HG03196 (cell line): ENCODE data around the gene METTL27.
"Not testable (repeated sequence)": the region's sequence is repeated elsewhere in the genome, so short reads cannot be mapped to it uniquely, and the experiment has no call there.

ENCODE experiments used
- ATAC-seq: cut with Tn5 transposase; IDR thresholded peaks from one replicate; pipeline ENCODE4 v1.9.1; 2021; ENCODE audit not compliant: unreplicated experiment

The METTL27 gene

DNA sequence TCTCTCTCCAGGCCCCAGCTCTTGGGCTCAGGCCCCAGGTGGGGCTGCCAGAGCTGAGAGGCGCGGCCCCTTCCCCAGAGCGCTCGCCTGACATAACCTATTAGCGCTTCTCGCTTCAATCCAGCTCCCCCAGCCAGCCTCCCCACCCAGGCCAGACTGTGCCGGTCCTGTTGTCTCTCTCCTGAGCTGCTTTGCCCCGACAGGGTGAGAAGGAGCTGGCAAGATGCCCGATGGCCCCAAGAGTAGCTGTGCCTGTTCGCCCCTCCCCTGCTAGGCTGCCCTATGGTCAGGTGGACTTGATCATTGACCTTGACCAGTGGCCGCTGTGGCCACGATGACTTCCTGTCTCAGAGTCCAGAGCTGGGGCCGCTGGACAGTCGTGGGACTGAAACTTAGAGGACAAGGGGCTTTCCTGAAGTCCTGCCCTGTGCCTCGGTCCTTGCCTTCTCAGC is 27.8 kb upstream of the METTL27 start:
- ATAC-seq: no peak

GRCh38 chr7:73869011-73869798 is 26.9 kb upstream of the METTL27 start:
- ATAC-seq: no peak

GRCh38 chr7:73866446-73866767 is 24.1 kb upstream of the METTL27 start:
- no peak for ATAC-seq

- ATAC-seq: no peak
These were observed 23.6 kb upstream of the METTL27 start for GRCh38 chr7:73865738-73866445.

DNA sequence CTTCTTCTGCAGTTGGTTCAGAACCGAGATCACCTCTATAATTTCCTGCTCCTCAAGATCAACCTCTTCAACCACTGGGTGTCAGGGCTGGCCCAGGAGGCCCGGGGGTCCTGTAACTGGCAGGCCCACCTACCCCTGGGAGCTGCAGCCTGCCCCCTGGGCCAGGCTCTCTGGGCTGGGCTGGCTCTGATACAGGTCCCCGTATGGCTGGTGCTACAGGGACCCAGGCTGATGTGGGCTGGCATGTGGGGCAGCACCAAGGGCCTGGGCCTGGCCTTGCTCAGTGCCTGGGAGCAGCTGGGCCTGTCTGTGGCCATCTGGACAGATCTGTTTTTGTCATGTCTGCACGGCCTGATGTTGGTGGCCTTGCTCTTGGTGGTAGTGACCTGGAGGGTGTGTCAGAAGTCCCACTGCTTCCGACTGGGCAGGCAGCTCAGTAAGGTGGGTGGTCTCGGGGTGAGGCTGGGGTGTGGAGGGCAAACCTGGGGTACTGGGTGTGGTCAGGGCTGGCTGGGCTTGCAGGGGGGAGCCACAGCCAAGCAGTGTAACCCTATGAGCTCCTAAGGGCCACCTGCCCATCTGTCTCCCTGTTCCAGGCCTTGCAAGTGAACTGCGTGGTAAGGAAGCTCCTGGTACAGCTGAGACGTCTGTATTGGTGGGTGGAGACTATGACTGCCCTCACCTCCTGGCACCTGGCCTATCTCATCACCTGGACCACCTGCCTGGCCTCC is 22.8 kb upstream of the METTL27 start:
- no peak for ATAC-seq

DNA sequence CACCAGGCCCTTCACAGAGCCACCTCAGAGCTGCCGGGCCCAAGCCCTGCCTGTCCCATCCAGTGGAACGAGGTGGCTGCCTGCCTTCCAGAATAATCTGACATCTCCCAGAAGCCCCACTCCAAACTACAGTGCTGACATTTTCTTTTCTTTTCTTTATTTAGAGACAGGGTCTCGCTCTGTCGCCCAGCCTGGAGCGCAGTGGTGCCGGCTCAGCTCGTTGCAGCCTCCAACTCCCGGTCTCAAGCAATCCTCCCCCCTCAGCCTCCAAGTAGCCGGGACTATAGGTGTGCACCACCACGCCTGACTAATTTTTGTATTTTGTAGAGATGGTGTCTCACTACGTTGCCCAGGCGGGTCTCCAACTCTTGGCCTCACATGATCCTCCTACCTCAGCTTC is 19.0 kb upstream of the METTL27 start:
- no peak for ATAC-seq

- ATAC-seq: no peak
These were observed 18.5 kb upstream of the METTL27 start, which contains the start of gene TMEM270 for GRCh38 chr7:73860859-73861258. Gene TMEM270 (plus strand): TSS chr7:73861159. CDS start chr7:73861195, 36 bp downstream.

DNA sequence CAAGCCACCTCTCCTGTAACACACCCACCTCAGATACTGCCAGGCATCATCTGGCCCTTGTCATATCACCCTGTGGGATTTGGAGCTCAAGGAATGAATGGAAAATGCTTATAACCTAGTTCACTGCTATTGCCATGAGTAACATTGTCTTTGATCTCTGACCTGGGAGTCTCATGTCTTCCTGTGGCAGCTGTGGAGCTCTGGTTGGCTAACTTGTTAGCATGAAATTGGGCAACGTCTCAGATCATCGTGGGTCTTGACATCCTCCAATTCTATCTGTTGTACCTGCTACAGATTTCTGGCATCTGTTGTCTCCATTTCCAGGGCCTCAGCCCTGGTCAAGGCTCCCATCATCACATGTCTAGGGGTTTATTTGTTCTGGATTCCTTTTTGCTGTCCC is 16.5 kb upstream of the METTL27 start:
- no peak for ATAC-seq

GRCh38 chr7:73856941-73857340 is 14.6 kb upstream of the METTL27 start:
- ATAC-seq: no peak

DNA sequence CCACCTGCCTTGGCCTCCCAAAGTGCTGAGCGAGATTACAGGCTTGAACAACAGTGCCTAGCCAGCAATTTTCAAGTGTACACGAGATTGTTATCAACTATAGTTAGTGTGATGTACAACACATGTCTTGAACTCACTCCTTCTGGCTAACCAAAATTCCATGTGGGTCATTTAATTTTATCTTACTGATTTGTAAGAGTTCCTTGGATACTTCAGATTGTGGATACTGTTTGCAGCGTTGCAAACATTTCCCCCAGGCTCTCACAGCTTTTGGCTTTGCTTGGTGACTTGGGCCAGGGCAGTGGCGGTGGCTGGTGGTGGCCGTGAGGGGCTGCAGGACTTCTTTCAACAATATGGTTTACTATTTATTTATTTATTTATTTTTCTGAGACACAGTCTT is 10.2 kb upstream of the METTL27 start:
- no peak for ATAC-seq

DNA sequence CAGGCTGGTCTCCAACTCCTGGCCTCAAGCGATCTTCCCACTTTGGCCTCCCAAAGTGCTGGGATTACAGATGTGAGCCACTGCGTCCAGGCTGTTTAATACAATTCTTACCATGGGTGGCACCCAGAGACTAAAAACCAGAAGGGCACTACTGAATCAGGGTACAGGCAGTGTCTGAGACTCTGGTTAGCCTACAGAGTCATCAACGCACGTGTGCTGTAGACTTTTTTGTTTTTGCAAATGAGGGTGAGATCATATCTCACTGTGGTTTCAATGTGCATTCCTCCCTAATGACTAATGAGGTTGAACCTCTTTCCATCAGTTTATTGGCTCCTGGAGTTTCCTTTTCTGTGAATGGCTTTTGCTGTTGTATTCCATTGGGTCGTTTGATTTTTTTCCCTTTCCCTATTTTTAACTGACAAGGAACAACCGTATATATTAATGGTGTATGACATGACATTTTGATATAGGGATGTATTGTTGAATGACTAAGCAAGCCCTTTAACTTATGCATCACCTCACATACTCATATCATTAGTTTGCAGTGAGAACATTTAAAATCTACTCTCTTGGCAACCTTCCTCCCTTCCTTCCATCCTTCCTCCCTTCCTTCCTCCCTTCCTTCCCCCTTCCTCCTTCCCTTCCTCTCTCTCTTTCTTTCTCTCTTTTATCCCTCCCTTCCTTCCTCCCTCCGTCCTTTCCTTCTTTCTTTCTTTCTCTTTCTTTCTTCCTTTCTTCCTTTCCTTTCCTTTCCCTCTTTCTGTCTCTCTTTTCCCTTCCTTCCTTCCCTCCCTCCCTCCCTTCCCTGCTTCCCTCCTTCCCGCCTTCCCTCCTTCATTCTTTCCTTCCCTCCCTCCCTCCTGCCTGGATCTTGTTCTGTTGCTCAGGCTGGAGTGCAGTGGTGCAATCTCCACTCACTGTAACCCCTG is 9.4 kb upstream of the METTL27 start:
- peak; percentile 71 for ATAC-seq

- no peak for ATAC-seq
These were observed 8.5 kb upstream of the METTL27 start for GRCh38 chr7:73850781-73851207.

GRCh38 chr7:73847941-73848723 is 5.8 kb upstream of the METTL27 start:
- ATAC-seq: no peak

DNA sequence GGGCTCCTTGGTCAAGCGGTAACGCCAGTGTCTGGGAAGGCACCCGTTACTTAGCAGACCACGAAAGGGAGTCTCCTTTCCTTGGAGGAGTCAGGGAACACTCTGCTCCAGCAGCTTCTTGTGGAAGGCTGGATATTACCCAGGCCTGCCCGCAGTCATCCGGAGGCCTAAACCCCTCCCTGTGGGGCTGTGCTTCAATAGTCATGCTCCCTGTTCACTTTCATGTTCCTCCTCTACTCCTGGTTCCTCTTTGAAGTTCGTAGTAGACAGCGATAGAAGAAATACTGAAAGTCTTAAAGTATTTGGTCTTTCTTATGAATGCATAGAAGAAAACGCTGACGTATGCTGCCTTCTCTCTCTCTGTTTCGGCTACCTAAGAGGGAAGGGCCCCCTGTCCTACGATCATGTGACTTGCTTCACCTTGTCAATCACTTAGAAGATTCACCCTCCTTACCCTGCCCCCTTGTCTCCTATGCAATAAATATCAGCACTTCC is 3.4 kb upstream of the METTL27 start:
- ATAC-seq: not testable (repeated sequence)

DNA sequence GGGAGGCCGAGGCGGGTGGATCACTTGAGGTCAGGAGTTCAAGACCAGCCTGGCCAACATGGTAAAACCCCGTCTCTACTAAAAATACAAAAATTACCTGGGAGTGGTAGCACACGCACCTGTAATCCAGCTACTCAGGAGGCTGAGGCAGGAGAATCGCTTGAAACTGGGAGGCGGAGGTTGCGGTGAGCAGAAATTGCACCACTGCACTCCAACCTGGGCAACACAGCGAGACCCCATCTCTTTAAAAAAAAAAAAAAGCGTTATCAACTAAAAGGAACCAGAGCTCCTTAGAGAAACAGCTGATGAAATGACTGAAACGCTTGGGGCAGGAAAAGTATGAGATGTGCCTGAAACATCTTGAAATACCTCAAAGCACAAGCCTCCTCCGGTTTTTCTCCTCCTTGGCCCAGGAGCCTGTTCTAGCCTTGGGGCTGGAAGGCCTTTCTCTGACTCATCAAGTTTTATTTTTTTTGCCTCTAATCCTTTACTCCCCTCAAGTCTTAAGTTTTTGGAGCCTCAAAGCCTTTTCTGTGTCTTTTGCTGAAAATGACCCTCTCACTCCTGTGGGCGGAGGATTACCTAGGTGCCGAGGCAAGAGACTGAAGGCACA is 2.6 kb upstream of the METTL27 start:
- no peak for ATAC-seq

DNA sequence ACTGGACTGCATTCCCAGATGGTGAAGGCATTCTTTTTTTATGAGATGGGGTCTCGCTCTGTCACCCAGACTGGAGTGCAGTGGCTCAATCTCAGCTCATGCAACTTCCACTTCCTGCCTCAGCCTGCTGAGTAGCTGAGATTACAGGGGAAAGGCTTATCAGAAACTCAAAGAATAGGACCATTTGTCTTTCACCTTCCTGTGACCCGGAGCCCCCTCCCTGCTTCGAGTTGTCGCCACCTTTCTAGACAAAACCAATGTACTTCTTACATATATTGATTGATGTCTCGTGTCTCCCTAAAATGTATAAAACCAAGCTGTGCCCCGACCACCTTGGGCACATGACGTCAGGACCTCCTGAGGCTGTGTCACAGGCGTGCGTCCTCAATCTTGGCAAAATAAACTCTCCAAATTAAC is 1.8 kb upstream of the METTL27 start:
- no peak for ATAC-seq

DNA sequence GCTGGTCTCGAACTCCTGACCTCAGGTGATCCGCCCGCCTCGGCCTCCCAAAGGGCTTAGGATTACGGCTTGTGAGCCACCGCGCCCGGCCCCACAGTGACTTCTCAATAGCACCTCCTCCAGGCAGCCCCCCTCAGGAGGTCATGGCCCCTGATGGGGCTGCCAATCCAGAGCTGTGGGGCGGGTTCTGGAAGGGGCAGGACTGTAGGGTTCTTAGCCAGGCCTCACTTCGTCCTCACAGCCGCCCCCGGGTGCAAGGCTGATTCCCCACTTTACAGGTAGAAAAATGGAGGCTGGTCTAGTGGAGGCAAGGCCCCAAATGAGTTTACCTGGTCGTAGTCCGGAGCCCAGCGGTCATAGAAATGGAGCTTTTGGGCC is 638 bp downstream of the METTL27 start:
- ATAC-seq: no peak

GRCh38 chr7:73840715-73841379 is 1.5 kb downstream of the METTL27 start:
- ATAC-seq: no peak
